GM18870 (cell line): Measurements from ENCODE around the gene RIMS1.

Experiments
- ATAC-seq: cut with Tn5 transposase; IDR thresholded peaks from one replicate; pipeline ENCODE4 v1.9.1; 2021; ENCODE audit warnings: moderate library complexity; ENCODE audit not compliant: unreplicated experiment

The RIMS1 gene

DNA sequence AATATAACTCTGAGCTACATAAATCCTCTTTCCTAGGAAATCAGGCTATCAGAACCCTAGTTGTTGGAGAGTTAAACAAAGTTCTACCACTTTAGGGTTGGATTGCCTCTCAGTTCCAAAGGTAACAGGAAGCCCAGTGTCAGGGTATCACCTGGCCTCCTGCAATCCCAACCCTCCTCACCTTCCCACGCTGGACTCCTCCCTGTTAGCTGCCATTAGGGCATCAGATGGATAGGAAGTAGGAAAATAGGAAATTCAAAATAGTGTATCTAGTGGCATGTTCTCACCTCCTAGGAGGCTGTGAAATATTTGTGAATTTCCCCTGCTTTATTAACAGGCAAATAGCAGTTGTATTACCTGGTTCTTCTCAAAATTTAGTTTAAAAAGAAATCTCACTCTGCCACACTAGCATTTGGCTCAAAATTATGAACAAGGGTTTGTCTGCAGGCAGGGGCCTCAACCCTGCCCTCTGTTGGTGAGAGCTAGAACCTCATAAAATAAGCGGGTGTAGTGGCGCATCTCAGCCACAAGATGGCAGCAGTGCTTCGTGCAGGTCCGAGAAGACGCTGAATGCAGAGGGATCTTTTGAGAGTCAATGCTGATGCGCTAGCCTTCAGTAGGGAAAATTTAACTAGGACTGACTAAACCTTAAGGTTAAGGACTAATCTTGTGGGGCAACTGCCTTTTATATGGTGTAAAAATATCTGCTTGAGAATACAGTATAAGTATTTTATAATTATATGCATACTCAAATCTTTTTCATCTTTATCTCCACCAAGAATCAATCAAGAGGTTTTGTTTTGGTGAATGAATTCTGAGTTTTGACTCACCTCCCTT is 525.7 kb downstream of the RIMS1 start:
- peak; percentile 80 for ATAC-seq

DNA sequence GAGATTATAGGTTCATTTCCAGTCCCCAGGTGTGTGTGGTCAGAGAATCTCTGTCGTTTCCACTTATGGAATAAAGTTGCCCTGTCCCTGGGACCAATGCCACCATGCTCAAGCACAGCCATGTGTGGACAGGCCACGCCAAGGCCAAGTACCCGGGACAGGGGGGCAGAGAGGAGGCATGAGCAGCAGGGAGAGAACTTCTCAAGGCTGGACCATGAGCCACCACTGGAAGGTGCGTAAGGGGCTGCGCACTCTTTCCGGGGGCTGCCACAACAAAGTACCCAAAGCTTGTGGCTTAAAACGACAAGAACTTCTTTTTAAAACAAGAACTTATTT is 526.3 kb downstream of the RIMS1 start:
- no peak for ATAC-seq

DNA sequence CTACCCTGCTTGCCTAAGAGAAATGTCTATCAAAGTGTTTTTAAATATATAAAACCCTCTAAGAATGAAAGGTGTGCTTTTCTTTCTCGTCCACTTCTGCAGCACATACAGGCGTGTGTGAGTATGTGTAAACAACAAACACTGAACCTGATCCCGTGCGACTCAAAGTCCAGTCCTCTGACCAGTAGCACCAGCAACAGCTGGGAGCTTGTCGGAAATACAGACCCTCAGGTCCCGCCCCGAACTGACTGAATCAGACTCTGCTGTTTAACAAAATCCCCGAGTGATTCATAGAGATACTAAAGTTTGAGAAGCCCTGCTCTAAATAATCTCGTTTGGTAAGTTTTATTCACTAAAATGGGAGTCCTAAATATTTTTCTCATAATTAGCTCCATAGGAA is 527.5 kb downstream of the RIMS1 start:
- no peak for ATAC-seq

DNA sequence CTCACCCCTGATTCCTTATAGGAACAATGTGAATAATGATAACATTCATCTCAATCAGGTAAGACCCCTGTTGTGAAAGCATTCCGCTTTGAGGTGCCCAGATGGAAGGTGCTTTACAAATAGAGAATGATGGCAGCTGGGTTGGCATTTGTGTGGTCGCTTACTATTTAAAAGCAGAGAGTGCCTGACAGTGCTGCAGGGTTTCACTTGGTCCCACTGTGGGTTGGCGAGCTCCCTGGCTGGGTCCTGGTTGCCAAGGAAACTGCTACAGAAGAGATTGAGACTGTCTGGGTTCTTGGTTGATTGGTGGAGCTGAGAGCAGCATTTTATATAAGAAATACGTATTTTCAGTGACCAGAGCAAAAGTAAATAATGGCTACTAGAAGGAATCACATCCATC is 528.3 kb downstream of the RIMS1 start:
- ATAC-seq, result no peak

DNA sequence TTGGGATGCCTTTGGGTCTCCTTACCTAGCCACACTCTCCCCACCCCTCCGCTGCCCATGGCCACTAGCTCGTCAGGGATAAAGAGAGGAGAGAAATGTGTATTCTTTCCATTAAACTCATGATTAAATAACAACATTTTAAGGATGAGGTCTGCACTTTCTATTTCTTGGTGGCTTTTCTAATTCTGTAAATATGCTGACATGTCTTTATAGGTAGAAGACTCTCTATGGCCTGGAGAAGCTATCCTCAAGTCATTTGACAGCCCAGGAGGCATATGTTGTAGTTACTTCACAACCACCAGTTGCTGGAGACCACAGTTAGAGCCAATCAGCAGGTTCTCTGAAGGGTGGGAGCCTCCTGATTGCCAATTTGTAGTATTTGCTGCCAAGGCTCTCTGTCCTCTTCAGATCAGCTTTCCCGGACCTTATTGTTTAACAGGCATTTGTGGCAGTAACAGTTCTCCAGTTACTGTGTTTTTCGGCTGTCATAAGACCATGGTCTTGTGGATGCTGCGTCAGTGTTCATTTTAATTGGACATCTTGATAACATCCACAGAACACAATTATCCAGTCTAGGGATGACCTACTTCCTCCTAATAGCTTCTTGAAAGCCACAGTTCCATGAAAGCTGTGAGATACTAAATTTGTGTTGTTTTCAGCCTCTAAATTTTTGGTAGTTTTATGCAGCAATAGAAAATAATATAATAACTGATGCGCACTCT is 530.6 kb downstream of the RIMS1 start:
- ATAC-seq, result no peak

DNA sequence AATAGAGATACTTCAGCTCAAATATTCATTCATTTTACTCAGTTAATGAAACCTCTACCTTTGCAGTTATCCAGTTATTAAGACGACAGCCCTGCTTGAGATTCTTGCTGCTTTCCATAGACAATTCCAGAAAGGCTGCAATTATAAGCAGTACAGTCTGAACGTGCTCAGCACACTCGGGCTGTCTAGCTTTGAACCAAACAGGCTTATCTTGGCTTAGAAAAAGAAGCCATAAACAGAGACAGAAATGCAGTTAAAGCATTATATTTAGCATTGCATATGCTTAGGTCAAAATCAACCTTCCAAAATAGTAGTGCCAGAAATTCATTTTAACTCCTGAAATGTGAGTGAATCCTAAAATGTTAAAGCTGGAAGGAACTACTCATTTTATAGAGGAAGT is 531.4 kb downstream of the RIMS1 start:
- no peak for ATAC-seq

DNA sequence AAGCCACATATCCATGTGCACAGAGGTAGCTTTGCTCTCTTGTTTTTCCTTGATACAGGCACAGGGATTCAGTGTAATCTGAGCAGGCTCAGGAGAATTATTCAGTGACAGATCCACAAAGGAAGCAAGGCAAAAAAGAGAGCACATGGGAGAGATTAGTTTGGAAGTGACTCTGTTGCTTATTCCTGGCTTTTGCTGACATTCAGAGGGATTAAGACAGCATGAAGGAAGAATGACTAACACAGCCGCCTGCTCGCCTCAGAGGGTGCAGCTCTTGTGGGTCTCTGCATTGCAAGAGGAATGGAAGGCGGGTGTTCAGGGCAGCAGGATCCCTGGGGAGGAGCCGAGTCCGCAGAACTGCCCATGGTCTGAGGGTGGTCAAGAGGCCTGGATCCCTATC is 532.1 kb downstream of the RIMS1 start:
- no peak for ATAC-seq

DNA sequence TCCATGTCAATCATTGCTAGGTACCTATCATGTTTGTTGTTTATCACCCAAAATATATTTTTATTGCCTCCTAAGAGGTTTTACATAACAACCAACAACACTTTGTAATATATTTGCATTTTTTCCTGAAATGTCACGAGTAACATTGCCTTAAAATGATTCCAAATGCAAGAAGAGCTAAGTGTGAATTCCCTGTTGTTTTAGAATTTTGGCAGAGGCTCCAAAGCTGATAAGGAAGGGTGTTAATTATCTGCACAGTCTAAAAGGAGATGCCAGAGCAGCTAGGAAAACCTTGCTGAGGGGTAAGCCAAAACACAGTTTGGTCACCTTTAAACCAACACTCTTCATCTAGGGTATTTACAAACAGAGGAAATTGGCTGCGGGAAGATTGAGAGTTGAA is 533.6 kb downstream of the RIMS1 start:
- no peak for ATAC-seq

DNA sequence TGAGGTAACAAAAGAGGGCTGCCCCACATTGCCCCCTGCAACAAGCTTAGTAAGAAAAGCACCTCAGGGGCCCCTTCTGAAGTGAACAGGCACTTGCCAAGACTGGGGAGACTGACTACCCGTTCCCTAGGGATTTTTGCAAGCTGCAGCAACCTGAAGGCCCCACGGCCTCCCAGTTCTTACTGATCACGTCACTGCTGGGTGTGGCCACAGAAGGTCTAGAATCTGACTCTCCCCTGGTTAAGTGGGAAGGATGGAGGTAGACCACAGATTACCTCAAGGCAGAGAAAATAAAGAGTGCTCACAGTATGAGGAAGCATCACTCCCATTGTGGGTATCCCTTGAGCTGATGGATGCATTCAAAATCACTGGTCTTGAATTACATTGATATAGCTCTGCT is 534.1 kb downstream of the RIMS1 start:
- no peak for ATAC-seq

DNA sequence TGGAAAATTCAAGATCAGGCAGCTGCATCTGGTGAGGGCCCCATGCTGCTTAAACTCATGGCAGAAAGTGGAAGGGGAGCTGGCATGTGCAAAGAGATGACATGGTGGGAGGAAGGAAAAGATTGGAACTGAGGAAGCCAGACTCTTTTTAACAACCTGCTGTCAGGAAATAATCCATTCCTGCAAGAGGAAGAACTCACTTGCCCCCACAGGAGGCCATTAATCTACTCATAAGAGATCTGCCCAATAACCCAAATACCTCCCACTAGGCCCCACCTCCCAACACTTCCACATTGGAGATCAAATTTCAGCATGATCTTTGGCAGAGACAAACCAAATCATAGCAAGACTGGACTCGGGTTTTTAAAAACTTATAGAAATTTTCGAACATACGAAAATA is 535.0 kb downstream of the RIMS1 start:
- no peak for ATAC-seq

DNA sequence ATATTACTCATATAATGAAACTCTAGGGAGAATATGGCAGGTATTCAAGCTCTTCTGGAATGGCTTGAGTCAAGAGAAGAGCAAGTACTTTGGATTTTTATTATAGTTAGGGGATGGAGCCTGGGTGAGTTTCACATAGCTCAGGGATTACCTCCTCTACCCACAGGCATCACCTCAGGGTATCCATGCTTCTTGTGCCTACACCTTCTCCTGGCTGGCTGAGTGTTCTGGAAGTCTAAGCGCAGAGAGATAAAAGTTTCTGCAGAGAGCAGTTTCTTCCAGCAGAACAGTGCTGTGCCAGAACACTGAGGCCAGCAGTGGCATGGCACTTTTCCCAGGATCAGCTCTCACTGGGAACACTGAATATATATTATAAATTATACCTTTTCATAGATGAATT is 535.8 kb downstream of the RIMS1 start:
- no peak for ATAC-seq

DNA sequence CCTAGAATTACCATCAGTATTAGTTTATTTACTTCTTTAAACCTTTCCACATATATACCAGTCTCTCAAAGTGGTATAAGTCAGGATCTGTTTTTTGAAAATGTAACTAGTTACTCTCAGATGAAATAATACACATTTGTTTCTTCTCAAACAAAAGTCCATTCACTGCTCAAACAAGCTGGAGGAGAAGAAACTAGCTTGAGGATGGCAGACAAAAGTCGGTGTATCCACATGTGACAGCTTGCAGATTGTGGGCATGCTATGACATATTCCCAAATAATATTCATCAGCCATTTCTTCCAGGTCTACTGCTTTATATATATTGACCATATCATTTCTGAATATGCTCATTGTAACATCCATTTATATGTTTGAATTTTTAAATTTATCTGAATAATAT is 538.1 kb downstream of the RIMS1 start:
- no peak for ATAC-seq

DNA sequence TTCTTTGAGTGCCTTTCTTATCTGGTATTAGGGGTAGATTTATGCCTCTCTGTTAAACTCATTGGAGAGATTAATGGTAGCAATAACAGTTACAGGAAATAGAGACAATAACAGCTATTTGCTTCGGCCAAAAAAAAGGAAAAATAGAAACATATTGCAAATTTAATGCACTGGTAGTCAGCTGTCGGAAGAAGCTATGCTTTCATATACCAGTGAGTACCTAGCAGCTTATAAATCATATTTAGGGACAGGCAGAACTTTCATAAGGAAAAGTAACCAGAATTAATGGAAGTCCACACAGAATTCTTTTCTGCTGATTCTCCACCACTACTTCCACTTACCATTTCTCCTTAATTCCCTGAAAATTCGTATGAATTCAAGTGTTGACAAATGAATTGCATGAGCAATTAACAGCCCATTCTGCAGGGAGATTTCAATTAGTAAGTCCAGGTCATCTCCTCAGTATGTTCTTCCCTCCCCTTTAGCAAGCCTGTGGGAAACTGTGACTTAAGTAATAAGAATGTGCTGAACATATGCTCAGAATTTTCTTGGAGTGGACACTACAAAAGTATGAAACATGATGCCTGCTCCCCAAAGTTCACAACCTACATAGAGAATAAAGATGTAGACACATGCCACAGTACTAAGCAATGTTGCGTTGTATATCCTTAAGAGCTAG is 538.8 kb downstream of the RIMS1 start:
- no peak for ATAC-seq

DNA sequence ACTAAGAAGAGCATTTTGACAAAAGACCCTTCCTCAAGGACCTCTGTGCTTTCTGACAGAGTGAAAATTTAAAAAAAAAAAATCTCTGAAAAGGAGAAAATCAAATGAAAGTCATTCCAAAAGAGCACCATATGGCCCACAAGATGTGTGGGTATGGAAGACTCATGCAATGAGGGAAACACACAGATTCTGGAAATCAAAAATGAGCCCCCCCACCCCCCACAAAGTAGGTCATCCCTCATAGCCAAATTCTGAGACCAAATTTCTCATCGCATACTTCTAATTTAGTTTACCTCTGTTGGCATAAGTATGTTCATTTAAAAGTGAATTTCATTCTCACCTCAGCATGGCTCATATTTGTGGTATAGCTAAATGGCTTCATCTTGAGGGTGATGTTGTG is 554.3 kb downstream of the RIMS1 start:
- no peak for ATAC-seq

DNA sequence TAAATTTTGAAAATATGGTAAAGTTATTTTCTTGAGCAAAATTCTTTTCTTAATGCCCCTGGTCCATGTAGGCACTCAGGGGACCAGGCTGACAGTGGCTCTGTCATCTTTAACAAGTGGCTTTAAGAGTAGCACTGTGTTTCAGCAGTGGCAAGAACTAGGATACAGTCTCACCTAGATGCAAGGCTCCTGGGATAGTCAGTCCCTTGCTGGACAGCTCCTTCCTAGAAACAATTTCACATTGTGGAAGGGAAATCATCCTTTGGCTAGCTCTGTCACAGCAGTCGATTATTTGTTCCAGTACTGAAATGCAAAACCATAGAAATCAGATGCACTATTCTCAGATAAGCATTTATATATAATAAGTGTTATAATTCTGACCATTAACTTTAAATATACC is 560.1 kb downstream of the RIMS1 start:
- no peak for ATAC-seq
